ENCODE data around the gene CCDC57.

Gene CCDC57

GRCh38 chr17:82076785-82077591 is 135.7 kb downstream of the CCDC57 start:
- no peak for DNase-seq

GRCh38 chr17:82076018-82076784 is 136.4 kb downstream of the CCDC57 start:
- no peak for DNase-seq

GRCh38 chr17:82073446-82073845 is 139.2 kb downstream of the CCDC57 start:
- no peak for DNase-seq

- no peak for DNase-seq
Measured at GRCh38 chr17:82072827-82073226, 139.8 kb downstream of the CCDC57 start.

- DNase-seq, result no peak
Measured at GRCh38 chr17:82070611-82071010, 142.0 kb downstream of the CCDC57 start.

GRCh38 chr17:82065638-82066303 is 146.9 kb downstream of the CCDC57 start, which contains the start of gene DUS1L:
Gene DUS1L (minus strand): TSS chr17:82065804. CDS start chr17:82065059, 745 bp downstream.
- DNase-seq, result no peak

GRCh38 chr17:82065193-82065637 is 147.4 kb downstream of the CCDC57 start:
- no peak for DNase-seq

- DNase-seq, result no peak
Measured at GRCh38 chr17:82064433-82065192, 148.0 kb downstream of the CCDC57 start.

- no peak for DNase-seq
Measured at GRCh38 chr17:82063424-82064415, 148.9 kb downstream of the CCDC57 start.

- no peak for DNase-seq
Measured at GRCh38 chr17:82062984-82063368, 149.7 kb downstream of the CCDC57 start.

- no peak for DNase-seq
Measured at GRCh38 chr17:82062076-82062983, 150.3 kb downstream of the CCDC57 start.

- DNase-seq, result no peak
Measured at GRCh38 chr17:82061047-82061925, 151.4 kb downstream of the CCDC57 start.

- no peak for DNase-seq
Measured at GRCh38 chr17:82060614-82061013, 152.0 kb downstream of the CCDC57 start.

GRCh38 chr17:82060001-82060380 is 152.7 kb downstream of the CCDC57 start:
- DNase-seq, result no peak

GRCh38 chr17:82059272-82060000 is 153.2 kb downstream of the CCDC57 start:
- DNase-seq, result no peak

- DNase-seq, result no peak
Measured at GRCh38 chr17:82058855-82059249, 153.8 kb downstream of the CCDC57 start.

- DNase-seq, result no peak
Measured at GRCh38 chr17:82058230-82058854, 154.3 kb downstream of the CCDC57 start.
